ENCODE data around the gene CRYBG3.

GRCh38 chr3:97934980-97935695 is 113.3 kb downstream of the CRYBG3 start:
- TF ChIP-seq TCF12 (IDR thresholded peaks at IDR 0.05; ENCODE audit: low read depth) = no peak
- TF ChIP-seq CREB1 (IDR thresholded peaks at IDR 0.05; ENCODE audit: low read depth) = no peak
- TF ChIP-seq FOXM1 (IDR thresholded peaks at IDR 0.05; ENCODE audit: borderline replicate concordance, low read depth) = no peak
- no peak for TF ChIP-seq TEAD4 (IDR thresholded peaks at IDR 0.05)
- no peak for TF ChIP-seq CEBPB (IDR thresholded peaks at IDR 0.05)
- TF ChIP-seq TAF1 (IDR thresholded peaks at IDR 0.05; ENCODE audit: low read depth) = no peak
- TF ChIP-seq, protein P1, sequence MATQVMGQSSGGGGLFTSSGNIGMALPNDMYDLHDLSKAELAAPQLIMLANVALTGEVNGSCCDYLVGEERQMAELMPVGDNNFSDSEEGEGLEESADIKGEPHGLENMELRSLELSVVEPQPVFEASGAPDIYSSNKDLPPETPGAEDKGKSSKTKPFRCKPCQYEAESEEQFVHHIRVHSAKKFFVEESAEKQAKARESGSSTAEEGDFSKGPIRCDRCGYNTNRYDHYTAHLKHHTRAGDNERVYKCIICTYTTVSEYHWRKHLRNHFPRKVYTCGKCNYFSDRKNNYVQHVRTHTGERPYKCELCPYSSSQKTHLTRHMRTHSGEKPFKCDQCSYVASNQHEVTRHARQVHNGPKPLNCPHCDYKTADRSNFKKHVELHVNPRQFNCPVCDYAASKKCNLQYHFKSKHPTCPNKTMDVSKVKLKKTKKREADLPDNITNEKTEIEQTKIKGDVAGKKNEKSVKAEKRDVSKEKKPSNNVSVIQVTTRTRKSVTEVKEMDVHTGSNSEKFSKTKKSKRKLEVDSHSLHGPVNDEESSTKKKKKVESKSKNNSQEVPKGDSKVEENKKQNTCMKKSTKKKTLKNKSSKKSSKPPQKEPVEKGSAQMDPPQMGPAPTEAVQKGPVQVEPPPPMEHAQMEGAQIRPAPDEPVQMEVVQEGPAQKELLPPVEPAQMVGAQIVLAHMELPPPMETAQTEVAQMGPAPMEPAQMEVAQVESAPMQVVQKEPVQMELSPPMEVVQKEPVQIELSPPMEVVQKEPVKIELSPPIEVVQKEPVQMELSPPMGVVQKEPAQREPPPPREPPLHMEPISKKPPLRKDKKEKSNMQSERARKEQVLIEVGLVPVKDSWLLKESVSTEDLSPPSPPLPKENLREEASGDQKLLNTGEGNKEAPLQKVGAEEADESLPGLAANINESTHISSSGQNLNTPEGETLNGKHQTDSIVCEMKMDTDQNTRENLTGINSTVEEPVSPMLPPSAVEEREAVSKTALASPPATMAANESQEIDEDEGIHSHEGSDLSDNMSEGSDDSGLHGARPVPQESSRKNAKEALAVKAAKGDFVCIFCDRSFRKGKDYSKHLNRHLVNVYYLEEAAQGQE (IDR thresholded peaks at IDR 0.05; ENCODE audit: low read depth) = no peak
